HTR-8/SVneo (cell line): Measurements from ENCODE around the gene FOXE3.
"Not testable (repeated sequence)": the region's sequence is repeated elsewhere in the genome, so short reads cannot be mapped to it uniquely, and the experiment has no call there.

ENCODE experiments used
- DNase-seq: peaks from one replicate; pipeline ENCODE4 v3.0.0; 2011; ENCODE audit warnings: low spot score, mixed read lengths; ENCODE audit not compliant: insufficient read length
- FAIRE-seq: peaks from 2 replicates; lab custom pipeline; 2011; peaks lifted over from hg19 to GRCh38; lab: Jason Lieb, UNC

FOXE3 gene

GRCh38 chr1:47444562-47445465 is 28.7 kb downstream of the FOXE3 start:
- FAIRE-seq (no peak), DNase-seq (no peak)

- no peak for FAIRE-seq
Measured at GRCh38 chr1:47445823-47446550, 29.9 kb downstream of the FOXE3 start.

GRCh38 chr1:47448462-47449222 is 32.6 kb downstream of the FOXE3 start:
- no peak for FAIRE-seq
- no peak for DNase-seq

More at GRCh38 chr1:47445823-47446550, 29.9 kb downstream of the FOXE3 start:
- DNase-seq, result no peak

GRCh38 chr1:47449822-47450552 is 33.9 kb downstream of the FOXE3 start:
- DNase-seq, result no peak
- no peak for FAIRE-seq

DNA sequence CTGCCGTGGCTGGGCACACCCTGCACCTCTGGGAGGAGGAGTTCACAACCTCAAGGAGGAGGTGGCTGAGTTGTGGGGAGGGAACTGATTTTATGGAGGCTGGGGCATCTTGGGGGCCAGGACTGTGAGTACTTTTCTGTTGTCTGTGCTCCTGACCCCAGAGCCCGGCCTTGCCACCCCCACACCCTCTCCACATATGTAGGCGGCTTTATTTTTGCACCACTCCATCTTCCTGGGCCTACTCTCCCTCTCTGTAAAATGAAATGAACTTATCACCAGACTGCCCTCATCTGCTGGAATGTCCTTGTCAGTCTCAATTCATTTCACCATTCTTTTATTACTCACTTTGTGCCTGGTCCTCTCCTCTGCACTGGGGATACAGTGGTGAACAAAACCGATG is 34.5 kb downstream of the FOXE3 start:
- FAIRE-seq (no peak), DNase-seq (no peak)

DNA sequence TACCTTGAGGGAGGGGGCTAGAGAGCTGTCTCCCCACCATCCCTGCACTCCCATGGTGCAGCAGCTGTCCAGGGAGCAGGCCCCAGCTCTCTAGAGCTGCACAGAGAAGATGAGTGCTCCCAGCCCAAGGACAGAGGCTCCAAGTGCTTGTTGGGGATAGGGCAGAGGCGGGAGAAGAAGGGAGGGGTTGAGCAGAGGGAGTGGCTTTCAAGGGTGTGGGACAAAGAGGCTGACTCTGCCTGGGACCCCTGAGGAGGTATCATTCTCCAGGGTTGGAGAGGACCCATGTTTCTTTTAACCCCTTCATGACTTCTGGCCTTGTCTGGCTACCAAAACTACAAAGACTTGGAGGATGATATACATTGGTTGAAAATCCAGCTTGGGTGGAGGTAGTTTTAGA is 36.3 kb downstream of the FOXE3 start:
- no peak for FAIRE-seq
- DNase-seq, result no peak

DNA sequence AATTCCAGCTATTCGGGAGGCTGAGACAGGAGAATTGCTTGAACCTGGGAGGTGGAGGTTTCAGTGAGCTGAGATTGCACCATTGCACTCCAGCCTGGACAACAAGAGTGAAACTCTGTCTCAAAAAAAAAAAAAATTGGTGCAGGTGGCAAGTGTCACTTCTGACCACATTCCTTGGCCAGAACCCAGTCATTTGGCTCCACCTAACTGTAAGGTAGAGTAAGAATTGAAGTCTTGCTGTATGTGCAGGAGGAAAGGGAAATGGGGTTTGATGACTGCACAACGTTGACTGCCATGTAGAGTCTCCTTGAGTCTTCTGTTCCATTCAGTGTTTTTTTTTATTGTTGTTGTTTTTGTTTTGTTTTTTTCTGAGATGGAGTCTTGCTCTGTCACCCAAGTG is 37.8 kb downstream of the FOXE3 start:
- FAIRE-seq, DNase-seq: not testable (repeated sequence)

DNA sequence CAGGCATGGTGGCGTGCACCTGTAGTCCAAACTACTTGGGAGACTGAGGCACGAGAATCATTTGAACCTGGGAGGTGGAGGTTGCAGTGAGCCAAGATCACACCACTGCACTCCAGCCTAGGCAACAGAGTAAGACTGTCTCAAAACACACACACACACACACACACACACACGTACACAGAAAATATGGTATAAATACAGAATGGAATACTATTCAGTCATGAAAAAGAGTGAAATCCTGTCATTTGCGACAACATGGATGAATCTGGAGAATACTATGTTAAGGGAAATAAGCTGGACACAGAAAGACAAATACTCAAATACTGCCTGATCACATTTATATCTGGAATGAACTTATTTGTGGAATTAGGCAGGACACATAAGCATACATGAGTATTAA is 40.2 kb downstream of the FOXE3 start:
- no peak for DNase-seq
- no peak for FAIRE-seq

DNA sequence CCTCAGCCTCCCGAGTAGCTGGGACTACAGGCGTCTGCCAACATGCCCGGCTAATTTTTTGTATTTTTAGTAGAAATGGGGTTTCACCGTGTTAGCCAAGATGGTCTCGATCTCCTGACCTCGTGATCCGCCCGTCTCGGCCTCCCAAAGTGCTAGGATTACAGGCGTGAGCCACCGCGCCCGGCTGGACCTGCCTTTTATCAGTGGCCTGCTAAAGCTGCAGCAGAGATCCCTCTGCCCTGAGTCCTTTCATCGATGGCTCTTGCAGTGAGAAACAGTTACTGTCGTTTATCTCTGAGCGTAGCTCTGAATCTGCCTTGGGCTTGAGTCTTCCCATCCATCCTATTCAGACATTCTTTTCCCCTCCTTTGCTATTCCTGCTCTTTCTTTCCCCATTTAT is 41.5 kb downstream of the FOXE3 start:
- not testable (repeated sequence) for FAIRE-seq, DNase-seq

DNA sequence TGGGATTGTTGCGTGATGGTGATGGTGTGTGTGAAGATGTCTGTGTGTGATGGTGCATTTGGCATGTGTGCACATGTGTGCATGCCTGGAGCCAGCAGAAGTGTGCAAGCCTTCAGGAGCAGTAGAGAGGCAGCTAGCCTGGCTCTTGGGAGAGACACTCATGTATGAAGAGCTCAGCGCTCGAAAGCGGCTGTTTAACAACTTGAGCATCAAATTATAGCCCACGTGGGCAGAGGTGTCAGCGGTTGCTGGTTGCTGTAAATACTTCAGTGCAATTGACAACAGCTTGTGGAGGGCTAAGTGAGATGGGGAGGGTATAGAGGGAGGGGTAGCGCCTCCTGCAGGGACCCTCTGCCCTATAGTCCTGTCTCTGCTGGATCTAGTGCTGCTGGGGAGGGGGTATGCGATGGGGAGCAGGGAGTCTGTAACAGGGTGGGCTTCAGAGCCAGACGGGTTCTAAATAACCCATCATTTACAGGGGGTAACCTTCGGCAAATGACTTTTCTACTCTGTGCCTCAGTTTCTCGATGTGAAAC is 43.2 kb downstream of the FOXE3 start:
- no peak for FAIRE-seq

DNA sequence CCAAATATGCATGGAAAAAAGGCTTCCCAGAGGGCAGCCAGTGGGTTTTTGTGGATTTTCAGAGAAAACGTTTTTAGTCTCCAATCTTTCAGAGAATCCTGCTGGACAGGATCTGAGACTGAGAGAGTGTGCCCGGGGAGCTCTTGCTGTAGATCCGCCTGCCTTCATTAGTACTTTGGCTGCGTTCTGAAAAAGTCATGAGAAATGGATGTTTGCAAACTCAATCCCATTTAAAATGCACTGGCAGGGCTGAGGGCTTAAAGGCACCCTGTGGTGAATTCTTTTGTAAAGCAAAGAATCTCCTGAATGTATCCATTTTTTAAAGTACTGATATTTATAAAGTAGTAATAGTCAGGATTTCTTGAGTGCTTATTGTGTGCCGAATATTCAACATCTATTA is 44.0 kb downstream of the FOXE3 start:
- FAIRE-seq (no peak), DNase-seq (no peak)

More for the DNA sequence above, 43.2 kb downstream of the FOXE3 start:
- no peak for DNase-seq

DNA sequence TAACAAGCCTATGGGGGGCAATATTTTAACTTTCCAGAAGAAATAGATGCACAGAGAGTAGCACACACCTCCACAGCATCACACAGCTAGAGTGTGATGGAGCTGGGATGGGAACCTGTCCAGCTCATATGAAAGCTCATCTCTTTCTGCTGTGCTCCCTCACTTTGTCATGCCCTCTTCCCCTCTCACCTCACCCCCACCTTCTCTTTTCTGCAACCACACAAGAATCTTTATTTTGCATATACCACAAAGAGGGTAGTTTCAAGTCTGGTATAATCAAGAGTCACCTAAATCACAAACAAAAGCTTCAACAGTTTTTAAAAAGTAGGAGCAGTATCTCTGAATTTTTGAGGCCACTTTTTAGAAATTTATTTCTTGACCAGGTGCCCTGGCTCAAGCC is 44.4 kb downstream of the FOXE3 start:
- no peak for FAIRE-seq
- DNase-seq, result no peak

DNA sequence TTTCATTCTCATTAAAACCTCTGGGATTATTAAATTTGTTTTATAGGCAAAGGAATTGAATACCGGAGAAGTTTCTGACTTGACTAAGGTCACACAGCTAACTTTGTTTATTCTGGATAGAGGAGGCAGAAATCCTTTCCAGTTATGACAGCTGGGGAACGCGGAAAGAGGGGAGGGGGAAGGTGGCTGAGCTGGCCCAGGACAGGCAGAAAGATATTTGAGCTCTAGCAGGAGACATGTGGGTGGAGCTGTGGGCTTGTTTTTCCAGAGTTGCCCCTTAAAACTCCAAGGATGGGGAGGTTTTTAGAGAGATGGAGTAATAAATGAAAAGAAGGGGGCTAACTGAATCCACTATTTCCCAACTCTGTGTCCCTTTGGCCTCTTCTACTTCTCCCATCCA is 49.5 kb downstream of the FOXE3 start:
- DNase-seq (no peak), FAIRE-seq (no peak)
